ENCODE results near the gene SECTM1.
A peak's percentile ranks its signal among the peaks of the same experiment; 100 is the strongest.

The SECTM1 gene

DNA sequence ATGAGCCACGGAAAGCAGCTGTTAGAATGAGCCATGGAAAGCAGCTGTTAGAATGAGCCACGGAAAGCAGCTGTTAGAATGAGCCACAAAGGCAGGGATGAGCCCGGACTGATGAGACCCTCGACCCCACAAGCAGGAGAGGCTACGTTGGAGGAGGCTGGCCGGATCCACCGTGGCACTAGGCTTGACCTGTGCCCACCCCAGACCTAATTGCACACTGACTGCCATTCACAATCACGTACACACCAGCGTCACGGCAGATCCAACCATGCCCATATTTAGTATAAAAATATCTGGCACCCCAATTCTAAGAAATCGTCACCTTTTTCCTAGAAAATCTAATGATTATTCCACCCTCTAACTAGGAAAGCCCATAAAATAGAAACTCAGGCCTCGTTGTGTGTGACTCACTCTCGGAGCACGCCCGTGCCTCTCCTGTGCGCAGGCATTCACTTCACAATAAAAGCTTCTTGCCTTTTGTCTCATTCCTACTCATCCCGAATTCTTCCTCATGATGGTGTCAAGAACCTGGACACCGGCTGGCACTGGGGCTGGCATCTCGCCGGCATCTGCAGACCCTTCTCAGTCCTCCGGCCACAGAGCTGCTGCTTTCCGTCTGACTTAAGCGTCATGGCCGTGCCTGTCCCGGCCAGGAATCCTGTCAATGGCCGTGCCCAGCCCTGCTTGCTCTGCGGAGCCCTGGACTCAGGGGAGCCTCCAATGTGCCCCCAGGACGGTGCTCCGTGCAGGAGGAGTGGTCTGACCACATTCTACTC lies 5.5 kb upstream of the SECTM1 start:
- Histone ChIP-seq H3K36me3 (ENCODE audit: low read depth) (no peaks in the 10 kb centered on the region), H3K4me1 (ENCODE audit: insufficient read depth, poor library complexity, severe bottlenecking) (peaks cover 30% of the 10 kb centered on the region), H3K27me3 (ENCODE audit: insufficient read depth, poor library complexity, severe bottlenecking) (no peaks in the 10 kb centered on the region), H3K9me3 (ENCODE audit: severe bottlenecking) (no peaks in the 10 kb centered on the region), H3K27ac (ENCODE audit: poor library complexity, severe bottlenecking) (peak overlapping the region; percentile 81), H3K4me3 (ENCODE audit: severe bottlenecking) (peak overlapping the region; percentile 3)
- TF ChIP-seq, protein P1, sequence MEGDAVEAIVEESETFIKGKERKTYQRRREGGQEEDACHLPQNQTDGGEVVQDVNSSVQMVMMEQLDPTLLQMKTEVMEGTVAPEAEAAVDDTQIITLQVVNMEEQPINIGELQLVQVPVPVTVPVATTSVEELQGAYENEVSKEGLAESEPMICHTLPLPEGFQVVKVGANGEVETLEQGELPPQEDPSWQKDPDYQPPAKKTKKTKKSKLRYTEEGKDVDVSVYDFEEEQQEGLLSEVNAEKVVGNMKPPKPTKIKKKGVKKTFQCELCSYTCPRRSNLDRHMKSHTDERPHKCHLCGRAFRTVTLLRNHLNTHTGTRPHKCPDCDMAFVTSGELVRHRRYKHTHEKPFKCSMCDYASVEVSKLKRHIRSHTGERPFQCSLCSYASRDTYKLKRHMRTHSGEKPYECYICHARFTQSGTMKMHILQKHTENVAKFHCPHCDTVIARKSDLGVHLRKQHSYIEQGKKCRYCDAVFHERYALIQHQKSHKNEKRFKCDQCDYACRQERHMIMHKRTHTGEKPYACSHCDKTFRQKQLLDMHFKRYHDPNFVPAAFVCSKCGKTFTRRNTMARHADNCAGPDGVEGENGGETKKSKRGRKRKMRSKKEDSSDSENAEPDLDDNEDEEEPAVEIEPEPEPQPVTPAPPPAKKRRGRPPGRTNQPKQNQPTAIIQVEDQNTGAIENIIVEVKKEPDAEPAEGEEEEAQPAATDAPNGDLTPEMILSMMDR (IDR thresholded peaks at IDR 0.05; ENCODE audit: poor library complexity, severe bottlenecking) = no peak
- ATAC-seq (ENCODE audit: low read depth) (peak; percentile 94), DNase-seq (ENCODE audit: low spot score) (peak; percentile 80)

DNA sequence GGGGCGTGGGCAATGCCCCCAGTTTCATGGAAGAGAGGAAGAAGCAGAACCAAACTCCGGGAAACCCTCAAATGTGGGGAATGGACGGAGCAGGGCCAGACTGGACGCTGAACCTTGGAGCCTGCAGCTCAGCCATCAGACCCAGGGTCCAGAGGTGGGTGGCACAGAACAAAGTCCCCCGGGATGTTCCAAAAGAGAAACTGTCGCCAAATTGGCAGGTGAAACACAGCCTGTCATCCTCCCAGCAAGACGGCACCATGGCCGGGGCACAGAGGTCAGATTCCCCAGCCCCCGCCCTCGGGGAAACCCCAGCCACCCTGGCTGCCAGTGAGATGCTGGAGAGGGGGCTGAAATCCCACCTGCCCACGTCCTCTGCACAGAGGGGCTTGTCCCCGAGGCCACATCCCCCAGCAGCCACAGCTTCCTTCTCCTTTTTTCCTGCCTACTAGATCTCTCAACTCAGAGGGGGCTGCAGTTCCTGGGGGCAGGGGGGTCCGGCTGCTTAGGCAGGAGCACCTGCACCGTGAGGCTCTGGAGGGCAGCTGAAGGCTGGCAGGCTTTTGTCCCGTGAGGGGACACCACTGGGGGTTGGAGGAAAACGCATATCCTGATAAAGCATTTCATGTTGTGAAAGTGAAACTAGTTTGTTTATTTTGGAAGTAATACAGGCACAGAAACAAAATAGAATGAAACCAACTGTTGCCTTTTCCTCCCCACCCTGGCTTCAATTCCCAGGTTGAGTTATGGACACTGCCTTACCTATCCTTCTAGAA lies 1.2 kb upstream of the SECTM1 start:
- TF ChIP-seq, protein P1 (IDR thresholded peaks at IDR 0.05; ENCODE audit: poor library complexity, severe bottlenecking) = no peak
- H3K9me3 ChIP-seq (ENCODE audit: severe bottlenecking) = no peaks in the 10 kb centered on the region
- H3K27me3 ChIP-seq (ENCODE audit: insufficient read depth, poor library complexity, severe bottlenecking) = no peaks in the 10 kb centered on the region
- peak overlapping the region; percentile 8 for H3K4me3 ChIP-seq (ENCODE audit: severe bottlenecking)
- H3K27ac ChIP-seq (ENCODE audit: poor library complexity, severe bottlenecking) = peak overlapping the region; percentile 59
- no peaks in the 10 kb centered on the region for H3K36me3 ChIP-seq (ENCODE audit: low read depth)
- no peak for ATAC-seq (ENCODE audit: low read depth)
- H3K4me1 ChIP-seq (ENCODE audit: insufficient read depth, poor library complexity, severe bottlenecking) = peaks cover 49% of the 10 kb centered on the region
- peak; percentile 58 for DNase-seq (ENCODE audit: low spot score)

DNA sequence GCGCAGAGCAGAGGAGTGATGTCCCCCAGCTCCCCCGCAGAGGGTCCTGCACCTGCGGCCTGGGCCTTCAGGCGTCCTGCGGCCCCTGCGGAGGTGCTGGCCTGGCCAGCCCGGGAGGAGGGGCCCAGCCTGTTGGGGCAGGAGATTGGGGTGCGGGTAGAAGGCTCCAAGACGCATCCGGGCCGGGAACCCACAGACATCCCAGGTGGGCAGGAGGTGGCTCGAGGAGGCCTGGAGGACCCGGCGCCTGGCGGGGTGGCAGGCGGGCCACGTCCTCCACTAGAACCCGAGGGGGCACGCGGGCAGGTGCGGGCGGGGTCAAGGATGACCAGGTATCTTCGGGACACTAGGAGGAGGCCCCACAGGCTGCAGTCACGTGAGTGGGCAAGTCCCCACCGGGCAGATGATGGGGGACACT lies 647 bp upstream of the SECTM1 start:
- Histone ChIP-seq H3K4me3 (ENCODE audit: severe bottlenecking) (peak overlapping the region; percentile 33), H3K27me3 (ENCODE audit: insufficient read depth, poor library complexity, severe bottlenecking) (no peaks in the 10 kb centered on the region), H3K4me1 (ENCODE audit: insufficient read depth, poor library complexity, severe bottlenecking) (peaks cover 46% of the 10 kb centered on the region), H3K9me3 (ENCODE audit: severe bottlenecking) (no peaks in the 10 kb centered on the region), H3K36me3 (ENCODE audit: low read depth) (no peaks in the 10 kb centered on the region), H3K27ac (ENCODE audit: poor library complexity, severe bottlenecking) (peak overlapping the region; percentile 59)
- TF ChIP-seq, protein P1 (IDR thresholded peaks at IDR 0.05; ENCODE audit: poor library complexity, severe bottlenecking) = no peak
- no peak for ATAC-seq (ENCODE audit: low read depth)
- peak; percentile 75 for DNase-seq (ENCODE audit: low spot score)

DNA sequence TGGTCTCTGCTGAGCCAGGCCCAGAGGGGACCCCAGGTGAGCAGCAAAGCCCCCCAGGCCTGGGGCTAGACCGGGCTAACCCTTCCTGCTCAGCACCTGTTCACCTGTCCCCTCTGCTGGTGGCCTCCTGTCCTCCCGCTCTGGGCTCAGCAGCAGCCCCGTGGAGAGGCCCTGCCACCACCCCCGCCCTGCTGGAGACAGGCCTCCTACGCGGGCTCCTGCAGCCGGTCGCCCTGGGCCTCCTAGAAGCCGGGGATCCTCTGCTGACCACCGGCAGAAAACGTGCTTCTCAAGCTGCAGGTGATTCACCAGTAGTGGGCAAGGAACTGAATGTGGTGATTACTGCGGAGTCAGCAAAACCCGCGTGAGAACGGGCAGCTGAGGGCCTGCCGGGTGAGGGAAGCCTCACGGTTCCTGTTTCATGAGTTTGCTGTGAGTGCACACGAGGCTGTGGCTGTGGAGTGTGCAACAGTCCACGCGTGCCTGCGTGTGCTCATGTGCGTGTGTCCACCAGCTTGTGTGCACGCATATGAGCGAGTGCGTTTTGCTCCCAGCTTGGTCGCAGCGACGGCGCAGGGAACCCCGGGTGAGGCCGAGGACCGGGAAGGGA lies 792 bp downstream of the SECTM1 start:
- ATAC-seq (ENCODE audit: low read depth) = peak; percentile 45
- TF ChIP-seq, protein P1 (IDR thresholded peaks at IDR 0.05; ENCODE audit: poor library complexity, severe bottlenecking) = no peak
- peaks cover 37% of the 10 kb centered on the region for H3K4me1 ChIP-seq (ENCODE audit: insufficient read depth, poor library complexity, severe bottlenecking)
- H3K27me3 ChIP-seq (ENCODE audit: insufficient read depth, poor library complexity, severe bottlenecking) = no peaks in the 10 kb centered on the region
- no peaks in the 10 kb centered on the region for H3K9me3 ChIP-seq (ENCODE audit: severe bottlenecking)
- H3K4me3 ChIP-seq (ENCODE audit: severe bottlenecking) = peak overlapping the region; percentile 33
- DNase-seq (ENCODE audit: low spot score) = peak; percentile 73
- H3K27ac ChIP-seq (ENCODE audit: poor library complexity, severe bottlenecking) = peak overlapping the region; percentile 59
- H3K36me3 ChIP-seq (ENCODE audit: low read depth) = no peaks in the 10 kb centered on the region
